SK-N-SH (cell line): ENCODE measurements around the gene NCAM1. TPM values are rescaled to one million over a fixed set of nuclear protein-coding genes. Genes with fewer than 3 reads are reported as not detected.
A peak's percentile ranks its signal among the peaks of the same experiment; 100 is the strongest.

Experiments used
- CTCF ChIA-PET: fragments of 300-600, 350-600 bp; formaldehyde crosslinking; extraction: SDS; loops from one replicate; lab custom pipeline; 2021; lab: Yijun Ruan, JAX
- POLR2A ChIA-PET: fragments of 350-600 bp; sonication (Branson Sonifier 250); formaldehyde crosslinking; extraction: SDS; loops from one replicate; lab custom pipeline; 2020; ENCODE audit warnings: antibody characterized with exemption, inconsistent platforms; lab: Yijun Ruan, JAX
- DNase-seq: peaks from one replicate; pipeline ENCODE4 v3.0.0; 2012
- H2AFZ ChIP-seq: fragments of 200-600 bp; sonication (generic); 2 replicates; pipeline ENCODE4 v1.8.1; 2016; ENCODE audit warnings: antibody characterized with exemption, mild to moderate bottlenecking, low read depth
- H3F3A ChIP-seq: fragments of 200-600 bp; sonication (generic); replicated peaks from 2 replicates; pipeline ENCODE3; 2016; ENCODE audit warnings: antibody characterized with exemption, mild to moderate bottlenecking; ENCODE audit not compliant: insufficient read depth
- H3K27ac ChIP-seq, 2 experiments: fragments of 200-500 bp in 1 of 2; fragments of 200-600 bp in 1 of 2; sonication (Bioruptor generic) in 1 of 2; sonication (generic), shearing (Covaris generic) in 1 of 2; 2 replicates each; pipeline versions ENCODE4 v1.5.1 to v1.6.1; 2014 to 2016; ENCODE audit warnings: low read depth in 2 of 2, inconsistent platforms in 1 of 2, low read length in 1 of 2, mild to moderate bottlenecking in 1 of 2, mixed read lengths in 1 of 2
- H3K27me3 ChIP-seq: fragments of 200-600 bp; sonication (generic), shearing (Covaris generic); 2 replicates; pipeline ENCODE4 v1.6.1; 2016; ENCODE audit warnings: mixed run types; ENCODE audit not compliant: insufficient read depth
- H3K36me3 ChIP-seq, 2 experiments: fragments of 200-500 bp in 1 of 2; fragments of 200-600 bp in 1 of 2; sonication (Bioruptor generic) in 1 of 2; sonication (generic) in 1 of 2; replicated peaks in 1 of 2; 2 replicates each; pipeline versions ENCODE3 to v1.5.1; 2014 to 2016; ENCODE audit warnings: low read length in 1 of 2, mild to moderate bottlenecking in 1 of 2; ENCODE audit not compliant: insufficient read depth in 2 of 2, control insufficient read depth in 1 of 2
- H3K4me1 ChIP-seq, 2 experiments: fragments of 200-500 bp in 1 of 2; fragments of 200-600 bp in 1 of 2; sonication (Bioruptor generic) in 1 of 2; sonication (generic), shearing (Covaris generic) in 1 of 2; 2 replicates each; pipeline versions ENCODE4 v1.5.1 to v1.6.1; 2014 to 2016; ENCODE audit warnings: low read depth in 1 of 2, low read length in 1 of 2, mixed run types in 1 of 2; ENCODE audit not compliant: insufficient read depth in 2 of 2, control insufficient read depth in 1 of 2
- H3K4me2 ChIP-seq: fragments of 200-600 bp; sonication (generic), shearing (Covaris generic); 2 replicates; pipeline ENCODE4 v1.6.1; 2017; ENCODE audit warnings: mixed run types
- H3K4me3 ChIP-seq, 2 experiments: fragments of 200-500 bp in 1 of 2; fragments of 200-600 bp in 1 of 2; sonication (Bioruptor generic) in 1 of 2; sonication (generic), shearing (Covaris generic) in 1 of 2; 2 replicates each; pipeline versions ENCODE4 v1.5.1 to v1.8.1; 2014 to 2016; ENCODE audit warnings: low read depth in 2 of 2, inconsistent platforms in 1 of 2, low read length in 1 of 2, mild to moderate bottlenecking in 1 of 2, mixed read lengths in 1 of 2, moderate library complexity in 1 of 2
- H3K79me2 ChIP-seq: fragments of 200-600 bp; sonication (generic); 2 replicates; pipeline ENCODE4 v1.8.1; 2017; ENCODE audit warnings: mild to moderate bottlenecking; ENCODE audit not compliant: insufficient read depth
- H3K9ac ChIP-seq: fragments of 200-600 bp; sonication (generic); 2 replicates; pipeline ENCODE4 v1.6.1; 2017; ENCODE audit warnings: mixed run types
- H3K9me2 ChIP-seq: fragments of 200-600 bp; sonication (generic); 2 replicates; pipeline ENCODE4 v1.6.1; 2017; ENCODE audit warnings: mixed run types
- H3K9me3 ChIP-seq: fragments of 200-600 bp; sonication (generic); 2 replicates; pipeline ENCODE4 v1.6.1; 2017; ENCODE audit warnings: mixed run types, mild to moderate bottlenecking, moderate library complexity
- H4K20me1 ChIP-seq: fragments of 200-600 bp; sonication (generic); 2 replicates; pipeline ENCODE4 v1.6.1; 2017; ENCODE audit warnings: mild to moderate bottlenecking, mixed run types; ENCODE audit not compliant: insufficient read depth
- CTCF ChIP-seq: fragments of 200-600 bp; sonication (generic); IDR thresholded peaks from 2 replicates; pipeline ENCODE4 v1.6.1; 2017; ENCODE audit warnings: antibody characterized with exemption, mild to moderate bottlenecking, moderate library complexity
- EP300 ChIP-seq, 2 experiments: IDR thresholded peaks; 2 replicates each; pipeline versions ENCODE4 v1.4.0 to v1.6.1; 2012; ENCODE audit warnings: borderline replicate concordance in 1 of 2, low read depth in 1 of 2, low read length in 1 of 2
- FOSL2 ChIP-seq: IDR thresholded peaks from 2 replicates; pipeline ENCODE4 v1.4.0; 2012; ENCODE audit warnings: low read depth, mild to moderate bottlenecking, moderate library complexity, borderline replicate concordance
- FOXJ3 ChIP-seq: sonication (generic); formaldehyde crosslinking; IDR thresholded peaks from 2 replicates; pipeline ENCODE4 v1.5.1; 2020; ENCODE audit warnings: mild to moderate bottlenecking, missing genetic modification reagents
- IRF3 ChIP-seq: fragments of 150-350 bp; IDR thresholded peaks from 2 replicates; pipeline ENCODE4 v1.6.1; 2016; ENCODE audit warnings: mild to moderate bottlenecking, low read depth, low read length
- NRF1 ChIP-seq: IDR thresholded peaks from 2 replicates; pipeline ENCODE4 v1.6.1; 2012; ENCODE audit warnings: low read depth, mild to moderate bottlenecking, low read length
- RCOR1 ChIP-seq: fragments of 150-350 bp; IDR thresholded peaks from 2 replicates; pipeline ENCODE4 v1.6.1; 2017; ENCODE audit warnings: antibody characterized with exemption, low read length
- REST ChIP-seq: IDR thresholded peaks from 2 replicates; pipeline ENCODE4 v1.6.1; 2012; ENCODE audit warnings: mild to moderate bottlenecking, low read depth, low read length, moderate library complexity
- RFX5 ChIP-seq: IDR thresholded peaks from 2 replicates; pipeline ENCODE4 v1.6.1; 2012; ENCODE audit warnings: mild to moderate bottlenecking, improper control_type of control experiment, low read length
- RXRA ChIP-seq: IDR thresholded peaks from 2 replicates; pipeline ENCODE4 v1.4.0; 2012; ENCODE audit warnings: low read depth, mild to moderate bottlenecking, borderline replicate concordance
- SIN3A ChIP-seq: IDR thresholded peaks from 2 replicates; pipeline ENCODE4 v1.6.1; 2012; ENCODE audit warnings: low read depth, mild to moderate bottlenecking, low read length, moderate library complexity, borderline replicate concordance
- USF1 ChIP-seq: IDR thresholded peaks from 2 replicates; pipeline ENCODE4 v1.4.0; 2012; ENCODE audit warnings: low read depth, borderline replicate concordance
- ZBTB33 ChIP-seq: IDR thresholded peaks from 2 replicates; pipeline ENCODE4 v1.4.0; 2012; ENCODE audit warnings: low read depth, borderline replicate concordance
- WGBS: methylation state at CpG from one replicate; pipeline ENCODE4 v1.1.6; 2017; ENCODE audit warnings: low lambda C conversion rate; 5-methylcytosine and 5-hydroxymethylcytosine counted together
- polyA plus RNA-seq, 3 experiments: library from polyadenylated mRNA; depleted of rRNA; stranded (reverse); fragments of >200 nt; gene quantifications; 2 replicates each; pipeline ENCODE4 v1.2.3, GENCODE V29; 2012

NCAM1 gene
- polyA plus RNA-seq, 1 of the 3 experiments (the other 2 are of a cell fraction): 19.4 TPM

GRCh38 chr11:113260541-113260940 is 299.3 kb downstream of the NCAM1 start (continued):
- no peak for TF ChIP-seq RXRA
- no peak for TF ChIP-seq RCOR1
- no peak for TF ChIP-seq EP300 (IDR thresholded peaks at IDR 0.05; ENCODE audit: borderline replicate concordance in 1 of 2, low read depth in 1 of 2, low read length in 1 of 2)
- TF ChIP-seq CTCF: no peak
- TF ChIP-seq IRF3: no peak

GRCh38 chr11:113261709-113262475 is 300.7 kb downstream of the NCAM1 start:
- Histone ChIP-seq H3K4me2 (no peak overlapping the region), H3K79me2 (no peaks in the 10 kb centered on the region), H2AFZ (no peak overlapping the region), H3K9me2 (no peaks in the 10 kb centered on the region), H3K4me3 (no peak overlapping the region)
- 78% methylated on average over 8 of the region's 10 CpGs for WGBS
- CTCF ChIA-PET: interaction anchor here (1.1 to 1.3 kb wide), 2 partner anchors 12 to 28 kb away, joined by 3 to 4 read pairs; no protein-coding TSS in a partner anchor
- TF ChIP-seq FOSL2 (peak; percentile 20; the same call in 1 of the 2 replicates), FOXJ3 (CRISPR knock-in tag) (no peak)
- TF ChIP-seq, all 33 proteins: peak for 1
- Histone ChIP-seq H3K36me3 (peaks cover 0 to 24% of the 10 kb centered on the region in 2 experiments), H3K4me1 (peaks cover 0 to 3% of the 10 kb centered on the region in 2 experiments; a peak in 1 of 4 replicates), H3K9me3 (no peaks in the 10 kb centered on the region), H3F3A (no peaks in the 10 kb centered on the region), H3K9ac (no peak overlapping the region), H4K20me1 (no peaks in the 10 kb centered on the region), H3K27me3 (no peaks in the 10 kb centered on the region), H3K27ac (no peak overlapping the region; a peak in 1 of 4 replicates)
- POLR2A ChIA-PET: no interaction called here
- no peak for DNase-seq

- Histone ChIP-seq H2AFZ (no peak overlapping the region), H3K27me3 (no peaks in the 10 kb centered on the region), H3K9me3 (no peaks in the 10 kb centered on the region), H3K79me2 (no peaks in the 10 kb centered on the region), H3K36me3 (peaks cover 0 to 24% of the 10 kb centered on the region in 2 experiments), H3K4me2 (no peak overlapping the region), H3K27ac (no peak overlapping the region; a peak in 1 of 4 replicates), H3K9me2 (no peaks in the 10 kb centered on the region), H3K4me1 (peaks cover 0 to 7% of the 10 kb centered on the region in 2 experiments; a peak in 1 of 4 replicates), H3K4me3 (no peak overlapping the region), H4K20me1 (no peaks in the 10 kb centered on the region), H3F3A (no peaks in the 10 kb centered on the region), H3K9ac (no peak overlapping the region)
- TF ChIP-seq ZBTB33 (no peak), SIN3A (no peak), REST (no peak), USF1 (no peak), RXRA (no peak), NRF1 (no peak), RFX5 (no peak)
- 63% methylated on average over 2 of the region's 2 CpGs for WGBS
- ChIA-PET POLR2A (no interaction called here), CTCF (interaction anchor here (1.1 to 1.3 kb wide), 2 partner anchors 13 to 27 kb away, joined by 3 to 4 read pairs; no protein-coding TSS in a partner anchor)
- DNase-seq: no peak
These were observed 301.4 kb downstream of the NCAM1 start for GRCh38 chr11:113262594-113262993.
